Fibroblast of upper back skin (primary cell): ENCODE measurements around the gene SHC1.
A peak's percentile ranks its signal among the peaks of the same experiment; 100 is the strongest.
"Not testable (repeated sequence)": the region's sequence is repeated elsewhere in the genome, so short reads cannot be mapped to it uniquely, and the experiment has no call there.

ENCODE experiments used
- DNase-seq: peaks from one replicate; pipeline ENCODE4 v3.0.0-alpha.2; 2013

The SHC1 gene

DNA sequence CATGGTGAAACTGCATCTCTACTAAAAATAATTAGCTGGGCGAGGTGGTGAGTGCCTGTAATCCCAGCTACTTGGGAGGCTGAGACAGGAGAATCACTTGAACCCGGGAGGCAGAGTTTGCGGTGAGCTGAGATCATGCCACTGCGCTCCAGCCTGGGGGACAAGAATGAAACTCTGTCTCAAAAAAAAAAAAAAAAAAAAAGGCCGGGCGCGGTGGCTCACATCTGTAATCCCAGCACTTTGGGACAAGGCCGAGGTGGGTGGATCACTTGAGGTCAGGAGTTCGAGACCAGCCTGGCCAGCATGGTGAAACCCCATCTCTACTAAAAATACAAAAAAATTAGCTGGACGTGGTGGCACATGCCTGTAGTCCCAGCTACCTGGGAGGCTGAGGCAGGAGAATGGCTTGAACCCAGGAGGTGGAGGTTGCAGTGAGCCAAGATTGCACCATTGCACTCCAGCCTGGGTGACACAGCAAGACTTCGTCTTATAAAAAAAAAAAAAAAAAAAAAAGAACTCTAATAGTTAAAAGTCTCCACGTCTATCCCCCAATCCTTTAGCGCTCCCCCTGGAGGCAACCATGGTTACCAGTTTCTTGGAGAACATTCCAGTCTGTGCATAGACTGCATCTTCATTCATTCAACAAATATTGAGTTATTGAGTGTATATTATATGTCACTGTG lies 24.9 kb upstream of the SHC1 start:
- DNase-seq: peak; percentile 83

- no peak for DNase-seq
These were observed 24.0 kb upstream of the SHC1 start for GRCh38 chr1:154994591-154994990.

DNA sequence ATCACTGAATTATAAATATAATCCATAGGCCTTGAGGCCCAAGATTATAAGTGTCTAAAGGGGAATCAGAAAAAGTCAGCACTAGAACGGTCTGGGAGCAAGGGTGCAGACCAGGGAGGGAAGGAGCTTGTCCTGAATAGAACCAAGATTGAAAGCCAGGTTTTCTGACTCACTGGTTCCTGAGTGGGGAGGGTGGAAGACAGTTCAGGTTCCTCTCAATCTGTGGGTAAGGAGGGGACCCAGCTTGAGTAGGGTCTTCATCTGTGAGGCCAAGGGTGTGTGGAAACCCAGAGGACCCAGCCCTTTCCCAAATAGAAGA lies 23.7 kb upstream of the SHC1 start:
- no peak for DNase-seq

GRCh38 chr1:154993572-154994268 lies 23.2 kb upstream of the SHC1 start, which contains the start of gene LENEP:
Gene LENEP (plus strand): TSS chr1:154993586. CDS start chr1:154993608, 22 bp downstream.
- no peak for DNase-seq

GRCh38 chr1:154992721-154993571 lies 22.4 kb upstream of the SHC1 start:
- DNase-seq: peak; percentile 36

GRCh38 chr1:154990276-154990675 lies 19.7 kb upstream of the SHC1 start:
- DNase-seq: no peak

DNA sequence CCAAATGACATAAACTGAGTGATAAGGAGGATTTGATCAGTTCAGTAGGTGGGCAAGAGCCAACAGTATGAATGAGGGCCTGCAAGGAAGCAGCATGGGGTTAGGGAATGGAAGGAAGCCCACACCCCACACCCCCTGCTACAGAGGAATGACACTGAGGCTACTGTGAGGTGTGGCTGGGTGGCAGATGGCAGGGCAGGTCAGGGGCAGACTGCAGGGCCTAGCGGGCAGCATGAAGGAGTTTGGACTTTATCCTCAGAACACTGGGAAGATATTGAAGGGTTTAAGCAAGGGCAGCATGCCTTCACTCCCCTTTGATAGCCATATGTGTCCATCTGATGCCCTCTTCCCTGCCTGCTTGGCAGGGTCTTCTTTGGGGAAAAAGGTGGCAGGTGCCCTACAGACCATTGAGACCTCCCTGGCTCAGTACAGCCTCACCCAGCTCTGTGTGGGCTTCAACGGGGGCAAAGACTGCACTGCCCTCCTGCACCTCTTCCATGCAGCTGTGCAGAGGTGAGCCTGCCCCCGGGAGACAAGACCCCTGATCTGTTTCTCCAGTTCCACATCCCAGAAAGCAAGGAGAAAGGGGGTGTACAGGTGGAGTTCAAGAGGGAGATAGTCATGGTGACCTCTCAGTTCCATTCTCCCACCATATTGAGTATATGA lies 18.8 kb upstream of the SHC1 start:
- no peak for DNase-seq

GRCh38 chr1:154988058-154988954 lies 17.8 kb upstream of the SHC1 start:
- DNase-seq: no peak

DNA sequence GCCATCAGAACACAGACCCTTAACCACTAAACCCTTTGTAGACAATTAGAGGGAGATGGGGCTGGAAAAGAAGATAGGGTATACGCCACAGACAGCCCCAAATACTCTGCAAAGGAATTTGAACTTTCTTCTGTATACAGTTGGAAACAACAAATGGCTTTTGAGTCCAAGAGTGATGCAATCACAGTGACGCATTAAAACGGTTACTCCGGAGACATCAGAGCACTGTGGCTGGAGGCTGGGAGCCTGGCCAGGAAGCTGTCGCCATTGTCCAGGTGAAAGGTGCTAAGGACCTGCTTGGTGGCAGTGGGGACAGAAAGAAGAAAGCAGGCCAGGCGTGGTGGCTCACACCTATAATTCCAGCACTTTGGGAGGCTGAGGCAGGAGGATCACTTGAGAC lies 16.8 kb upstream of the SHC1 start:
- no peak for DNase-seq

DNA sequence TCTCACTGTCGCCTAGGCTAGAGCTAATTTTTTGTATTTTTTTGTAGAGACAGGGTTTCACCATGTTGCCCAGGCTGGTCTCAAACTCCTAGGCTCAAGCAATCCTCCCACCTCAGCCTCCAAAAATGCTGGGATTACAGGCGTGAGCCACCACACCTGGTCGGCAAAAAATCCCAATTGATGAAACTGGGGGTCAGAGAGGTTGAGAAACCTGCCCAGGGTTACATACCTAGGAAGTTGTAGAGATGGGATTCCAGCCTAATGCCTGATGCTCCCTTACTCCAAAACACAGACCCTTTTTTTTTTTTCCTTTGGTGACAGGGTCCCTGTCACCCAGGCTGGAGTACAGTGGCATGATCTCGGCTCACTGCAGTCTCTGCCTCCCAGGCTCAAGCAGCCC lies 16.2 kb upstream of the SHC1 start:
- not testable (repeated sequence) for DNase-seq

GRCh38 chr1:154983776-154984466 lies 13.4 kb upstream of the SHC1 start:
- no peak for DNase-seq

DNA sequence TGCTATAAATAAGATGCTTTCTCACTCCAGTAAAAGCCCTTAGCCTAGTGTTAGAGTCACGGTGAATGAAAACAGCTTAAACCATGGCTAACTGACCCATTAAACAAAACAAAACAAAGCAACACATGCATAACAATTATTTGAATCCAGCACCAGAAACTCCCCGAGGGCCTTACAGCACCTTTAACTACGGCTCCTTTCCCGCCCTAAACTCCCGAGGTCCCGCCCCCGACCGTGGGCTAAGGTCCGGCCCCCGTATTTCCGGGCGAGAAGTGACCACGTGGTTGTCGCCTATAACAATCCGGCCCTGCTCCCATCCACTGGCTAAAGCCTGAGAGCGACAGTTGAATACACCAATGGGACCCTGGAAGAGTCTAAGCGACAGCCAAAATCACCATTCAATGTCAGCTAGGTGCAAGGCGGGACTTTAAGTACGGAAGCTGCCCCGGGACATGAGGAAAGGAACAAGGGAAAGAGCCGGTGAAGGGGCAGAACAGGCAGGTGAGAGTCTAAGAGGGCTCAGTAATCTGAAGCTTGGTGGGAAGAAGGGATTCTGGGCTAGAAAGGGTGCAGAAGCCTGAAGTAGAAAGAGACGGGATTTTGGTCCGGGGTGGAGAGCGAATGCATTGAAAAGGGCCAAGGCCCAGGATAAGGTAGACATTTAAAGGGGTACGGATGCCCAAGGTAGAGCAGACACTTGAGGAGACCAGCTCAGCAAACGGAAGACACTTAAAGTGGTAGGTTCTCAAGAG lies 12.5 kb upstream of the SHC1 start, which contains the start of gene FLAD1:
Gene FLAD1 (plus strand): TSS at position 448 of the 752 bp plus-strand sequence. CDS start 351 bp downstream, outside the sequence.
- DNase-seq: peak; percentile 100

- no peak for DNase-seq
These were observed 11.8 kb upstream of the SHC1 start for GRCh38 chr1:154982341-154982740.

DNA sequence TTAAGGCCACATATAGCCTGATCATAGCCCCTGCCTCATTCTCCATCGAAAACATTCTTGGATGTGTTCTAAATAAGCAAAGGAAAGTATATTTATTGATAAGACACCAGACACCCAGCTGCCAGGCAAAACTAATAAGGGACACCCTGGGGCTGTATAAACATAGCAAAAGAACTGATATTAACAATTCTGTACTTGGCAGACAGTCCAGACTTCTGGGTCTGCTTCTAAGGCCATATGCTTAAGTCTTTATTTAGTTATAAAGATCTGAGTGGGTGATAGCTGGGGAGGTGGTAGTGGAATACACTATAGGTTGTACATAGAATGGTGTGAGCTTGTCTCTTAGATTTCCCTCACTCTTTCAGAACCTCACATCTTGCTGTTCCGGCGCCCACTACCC lies 7.8 kb upstream of the SHC1 start:
- DNase-seq: no peak

DNA sequence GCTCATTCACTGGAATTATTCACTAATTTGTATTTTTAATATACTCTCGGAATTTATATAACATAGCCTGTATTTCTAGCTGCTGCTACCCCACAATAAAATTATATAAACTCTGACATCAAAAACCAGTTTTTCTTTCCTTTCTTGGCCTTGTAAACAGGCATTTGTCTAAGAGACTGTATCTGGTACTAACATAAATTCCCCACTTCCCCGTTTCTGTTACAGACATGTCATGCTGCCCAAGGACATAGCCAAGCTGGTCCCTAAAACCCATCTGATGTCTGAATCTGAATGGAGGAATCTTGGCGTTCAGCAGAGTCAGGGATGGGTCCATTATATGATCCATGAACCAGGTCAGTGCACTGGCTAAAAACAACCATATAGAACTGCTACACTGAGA lies 7.2 kb upstream of the SHC1 start:
- not testable (repeated sequence) for DNase-seq

DNA sequence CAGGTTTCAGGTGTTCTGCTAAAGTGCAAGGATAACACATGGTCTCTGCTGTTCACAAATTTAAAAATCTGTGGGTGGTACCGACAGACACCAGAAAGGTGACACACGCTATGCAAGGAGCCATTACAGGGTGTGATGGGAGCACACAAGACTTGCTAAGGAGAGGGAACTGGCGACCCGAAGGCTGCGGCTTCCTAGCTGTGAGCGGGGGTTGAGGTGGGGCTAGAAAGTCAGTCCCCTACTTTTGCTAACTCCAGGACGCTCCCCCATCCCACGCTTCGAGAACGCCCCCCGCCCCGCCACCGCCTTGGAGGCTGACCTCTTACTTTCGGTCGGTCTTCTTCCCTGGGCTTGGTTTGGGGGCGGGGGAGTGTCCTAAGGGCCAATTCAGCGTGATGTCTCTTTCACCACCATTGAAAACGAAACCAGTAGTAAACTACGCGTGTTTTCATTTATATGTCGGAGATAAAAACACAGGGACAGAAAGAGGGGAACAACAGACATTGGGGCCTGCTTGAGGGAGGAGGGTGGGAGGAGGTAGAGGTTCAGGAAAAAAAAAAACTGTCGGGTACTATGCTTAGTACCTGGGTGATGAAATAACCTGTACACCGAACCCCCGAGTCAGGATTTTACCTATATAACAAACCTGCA lies 5.0 kb upstream of the SHC1 start:
- DNase-seq: peak; percentile 55

GRCh38 chr1:154974808-154975408 lies 4.4 kb upstream of the SHC1 start:
- DNase-seq: peak; percentile 97

GRCh38 chr1:154974102-154974807 lies 3.7 kb upstream of the SHC1 start, which contains the start of gene CKS1B:
Gene CKS1B (plus strand): TSS chr1:154974681. CDS start chr1:154974746, 65 bp downstream.
- DNase-seq: peak; percentile 100
